Thoracic aorta (tissue), 2 donors: ENCODE data around the gene ATG2A. TPM values are rescaled to one million over a fixed set of nuclear protein-coding genes. Genes with fewer than 3 reads are reported as not detected.

Experiments used
- ATAC-seq: fragments of 150-250 bp; one replicate; pipeline ENCODE4 v1.8.0; 2017; ENCODE audit warnings: low read depth; ENCODE audit not compliant: insufficient number of reproducible peaks, low FRiP score
- DNase-seq: peaks from one replicate; pipeline ENCODE4 v3.0.0-alpha.2; 2020; ENCODE audit warnings: low spot score
- H3K27ac ChIP-seq, 2 donors: fragments of 200-600 bp; sonication (generic); 1 replicate in 1 of 2; 2 replicates in 1 of 2; pipeline ENCODE4 v1.5.1; 2016; ENCODE audit warnings: mild to moderate bottlenecking in 2 of 2, moderate library complexity in 2 of 2
- H3K27me3 ChIP-seq: fragments of 200-600 bp; sonication (generic); replicated peaks from 2 replicates; pipeline ENCODE4 v1.6.0; 2016; ENCODE audit warnings: mild to moderate bottlenecking; ENCODE audit not compliant: insufficient read depth
- H3K36me3 ChIP-seq: fragments of 200-600 bp; sonication (generic); one replicate; pipeline ENCODE4 v1.5.1; 2016
- H3K4me1 ChIP-seq, 2 donors: fragments of 200-600 bp; sonication (generic); 1 replicate in 1 of 2; 2 replicates in 1 of 2; pipeline versions ENCODE4 v1.5.1 to v1.6.0; 2016; ENCODE audit warnings: low read depth in 2 of 2, mild to moderate bottlenecking in 1 of 2; ENCODE audit not compliant: control insufficient read depth in 1 of 2
- H3K4me3 ChIP-seq: fragments of 200-600 bp; sonication (generic); 2 replicates; pipeline ENCODE4 v1.5.1; 2016; ENCODE audit warnings: mild to moderate bottlenecking
- H3K9me3 ChIP-seq: fragments of 200-600 bp; sonication (generic); 2 replicates; pipeline ENCODE4 v1.5.1; 2016
- total RNA-seq, 2 donors: library from RNA; depleted of rRNA; stranded (reverse); fragments of >200 nt; gene quantifications; one replicate each; pipeline versions ENCODE4 v1.1.0 to v1.2.3, GENCODE V29; 2016
- TF ChIP-seq, protein P1 (sequence below): fragments of 200-600 bp; sonication (generic); IDR thresholded peaks from one replicate; pipeline ENCODE4 v1.5.1; 2019; ENCODE audit warnings: antibody characterized with exemption

The ATG2A gene
- total RNA-seq, 2 donors from 2014 or later = 18.5 to 35.2 TPM

DNA sequence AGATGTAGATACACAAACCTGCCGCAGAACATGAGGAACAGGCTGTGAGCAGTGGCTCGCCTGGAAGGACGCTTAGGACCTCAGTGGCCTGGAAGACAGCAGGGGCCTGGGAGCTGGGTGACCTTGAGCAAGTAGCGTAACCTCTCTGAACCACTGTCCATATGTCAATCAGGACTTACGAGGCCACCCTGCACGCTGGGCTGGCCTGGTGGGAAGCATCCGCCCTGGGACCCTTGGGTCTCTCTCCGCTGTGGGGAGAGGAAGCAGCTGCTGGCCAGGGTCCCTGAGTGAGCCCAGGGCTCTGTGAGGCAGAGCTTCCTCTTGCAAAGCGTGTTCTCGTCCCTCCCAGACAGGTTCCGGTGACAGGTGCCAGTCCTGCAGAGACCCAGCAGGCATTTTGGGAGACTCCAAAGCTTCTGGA, 24.6 kb downstream of the ATG2A start:
- Histone ChIP-seq H3K27ac (no peak overlapping the region), H3K27me3 (no peaks in the 10 kb centered on the region), H3K36me3 (peaks cover 3% of the 10 kb centered on the region), H3K9me3 (no peaks in the 10 kb centered on the region), H3K4me3 (no peak overlapping the region), H3K4me1 (peaks cover 0 to 10% of the 10 kb centered on the region in 2 donors)
- DNase-seq = no peak
- TF ChIP-seq, protein P1, sequence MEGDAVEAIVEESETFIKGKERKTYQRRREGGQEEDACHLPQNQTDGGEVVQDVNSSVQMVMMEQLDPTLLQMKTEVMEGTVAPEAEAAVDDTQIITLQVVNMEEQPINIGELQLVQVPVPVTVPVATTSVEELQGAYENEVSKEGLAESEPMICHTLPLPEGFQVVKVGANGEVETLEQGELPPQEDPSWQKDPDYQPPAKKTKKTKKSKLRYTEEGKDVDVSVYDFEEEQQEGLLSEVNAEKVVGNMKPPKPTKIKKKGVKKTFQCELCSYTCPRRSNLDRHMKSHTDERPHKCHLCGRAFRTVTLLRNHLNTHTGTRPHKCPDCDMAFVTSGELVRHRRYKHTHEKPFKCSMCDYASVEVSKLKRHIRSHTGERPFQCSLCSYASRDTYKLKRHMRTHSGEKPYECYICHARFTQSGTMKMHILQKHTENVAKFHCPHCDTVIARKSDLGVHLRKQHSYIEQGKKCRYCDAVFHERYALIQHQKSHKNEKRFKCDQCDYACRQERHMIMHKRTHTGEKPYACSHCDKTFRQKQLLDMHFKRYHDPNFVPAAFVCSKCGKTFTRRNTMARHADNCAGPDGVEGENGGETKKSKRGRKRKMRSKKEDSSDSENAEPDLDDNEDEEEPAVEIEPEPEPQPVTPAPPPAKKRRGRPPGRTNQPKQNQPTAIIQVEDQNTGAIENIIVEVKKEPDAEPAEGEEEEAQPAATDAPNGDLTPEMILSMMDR = no peak
- ATAC-seq = no peak

DNA sequence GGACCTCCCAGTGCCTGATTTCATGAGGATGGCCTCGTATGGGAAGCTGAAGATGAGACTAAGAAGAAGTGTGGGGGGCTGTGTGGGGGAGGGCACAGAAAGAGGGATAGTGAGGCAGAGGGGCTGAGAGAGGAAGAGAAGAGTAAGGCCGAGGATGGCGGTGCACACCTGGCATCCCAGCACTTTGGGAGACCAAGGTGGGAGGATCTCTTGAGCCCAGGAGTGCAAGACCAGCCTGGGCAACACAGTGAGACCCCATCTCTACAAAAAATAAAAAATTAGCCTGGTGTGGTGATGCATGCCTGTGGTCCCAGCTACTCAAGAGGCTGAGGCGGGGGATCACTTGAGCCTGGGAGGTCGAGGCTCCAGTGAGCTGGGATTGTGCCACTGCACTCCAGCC, 25.1 kb downstream of the ATG2A start:
- TF ChIP-seq, protein P1 = no peak
- ATAC-seq (no peak), DNase-seq (no peak)
- no peak overlapping the region for H3K27ac ChIP-seq
- no peaks in the 10 kb centered on the region for H3K9me3 ChIP-seq
- H3K4me3 ChIP-seq = no peak overlapping the region
- peaks cover 0 to 11% of the 10 kb centered on the region in 2 donors for H3K4me1 ChIP-seq
- no peaks in the 10 kb centered on the region for H3K36me3 ChIP-seq
- no peaks in the 10 kb centered on the region for H3K27me3 ChIP-seq

DNA sequence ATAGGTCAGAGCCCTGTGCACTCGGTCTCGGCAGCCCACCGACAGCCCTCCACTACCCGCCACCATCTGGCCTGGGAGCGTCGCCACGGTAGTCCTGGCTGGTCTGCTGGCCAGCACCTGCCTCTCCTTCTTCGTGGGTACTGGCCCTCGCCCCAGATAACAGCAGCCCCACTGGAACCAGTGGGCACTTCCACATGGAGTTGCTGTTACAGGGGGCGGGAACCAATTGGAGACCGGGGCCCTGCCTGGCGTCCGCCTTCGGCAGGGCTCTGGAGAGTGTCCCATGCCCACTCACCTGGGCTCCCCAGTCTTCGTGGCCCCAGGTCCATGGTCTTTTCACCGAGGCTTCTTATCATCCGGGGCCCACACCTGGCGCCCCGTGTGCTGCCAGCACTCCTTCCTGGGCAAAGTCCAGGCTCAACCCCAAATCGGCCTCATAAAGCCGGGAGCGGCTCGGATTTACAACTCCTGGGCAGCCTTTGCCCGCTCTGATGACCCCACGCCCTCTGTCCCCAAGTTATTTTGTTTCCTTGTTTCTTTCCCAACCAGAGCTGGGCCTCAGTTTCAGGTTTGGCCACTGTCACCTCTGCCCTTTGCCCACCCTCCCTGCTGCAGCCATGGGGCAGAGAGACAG, 25.7 kb downstream of the ATG2A start:
- no peak for DNase-seq
- H3K9me3 ChIP-seq = no peaks in the 10 kb centered on the region
- H3K4me1 ChIP-seq = peaks cover 0 to 11% of the 10 kb centered on the region in 2 donors
- H3K4me3 ChIP-seq = no peak overlapping the region
- no peak for ATAC-seq
- H3K36me3 ChIP-seq = no peaks in the 10 kb centered on the region
- no peak overlapping the region for H3K27ac ChIP-seq
- TF ChIP-seq, protein P1 = no peak
- H3K27me3 ChIP-seq = no peaks in the 10 kb centered on the region

DNA sequence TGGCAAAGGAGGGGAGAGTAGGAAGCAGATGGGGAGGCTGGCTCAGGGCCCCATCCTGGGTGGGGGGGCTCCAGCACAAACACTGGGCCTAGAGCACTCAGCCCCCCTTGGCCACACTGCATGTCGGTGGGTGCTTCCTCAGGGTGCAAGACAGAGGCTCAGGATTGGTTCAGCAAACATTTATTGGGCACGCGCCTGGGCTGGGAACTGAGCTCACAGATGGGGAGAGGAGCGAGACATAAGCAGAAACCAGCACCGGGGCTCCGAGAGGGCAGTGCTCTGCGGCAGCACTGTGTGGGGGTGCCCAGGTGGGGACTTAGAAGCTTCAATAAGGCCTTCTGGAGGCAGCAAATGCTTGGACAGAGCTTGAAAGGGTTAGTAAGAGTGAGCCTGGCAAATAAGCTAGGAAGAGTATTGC, 26.5 kb downstream of the ATG2A start:
- Histone ChIP-seq H3K27ac (no peak overlapping the region), H3K36me3 (no peaks in the 10 kb centered on the region), H3K9me3 (no peaks in the 10 kb centered on the region), H3K4me3 (no peak overlapping the region), H3K27me3 (no peaks in the 10 kb centered on the region), H3K4me1 (peaks cover 0 to 11% of the 10 kb centered on the region in 2 donors)
- DNase-seq = no peak
- TF ChIP-seq, protein P1 = no peak
- ATAC-seq = no peak

DNA sequence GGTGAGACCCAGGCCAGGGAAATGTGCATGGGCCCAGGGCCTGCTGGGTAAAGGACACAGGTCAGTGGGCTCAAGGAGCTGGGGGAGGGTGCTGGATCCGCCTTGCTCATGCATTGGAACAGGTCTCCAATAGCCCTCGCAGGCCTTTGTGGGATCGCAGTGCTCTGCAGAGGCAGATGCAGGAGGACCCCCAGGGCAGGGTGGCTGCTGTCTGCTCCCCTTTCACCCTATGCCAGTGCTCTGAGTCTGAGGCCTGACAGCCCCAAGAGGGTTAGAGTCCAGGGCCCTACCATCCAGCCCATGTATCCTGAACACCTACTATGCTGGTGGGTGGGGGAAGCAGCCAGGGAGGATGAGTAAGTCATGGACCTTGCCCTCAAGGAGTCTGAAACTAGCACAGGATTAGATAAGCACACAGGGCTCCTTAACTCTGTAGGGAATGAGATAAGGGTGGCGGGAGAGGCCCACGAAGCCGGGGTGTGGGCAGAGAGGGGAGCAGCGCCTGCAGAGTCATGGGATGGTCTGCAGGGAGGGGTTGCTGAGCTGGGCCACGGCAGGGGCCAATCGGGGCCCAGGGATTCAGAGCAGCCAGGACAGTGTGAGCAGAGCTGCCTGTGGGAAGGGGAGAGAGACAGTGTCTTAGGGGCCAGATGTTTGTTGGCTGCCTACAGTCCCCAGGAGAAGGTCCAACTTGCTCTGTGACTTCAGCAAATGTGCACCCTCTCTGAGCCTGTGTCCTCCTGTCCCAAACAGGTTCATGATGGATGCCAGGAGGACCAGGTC, 28.1 kb downstream of the ATG2A start:
- Histone ChIP-seq H3K27me3 (no peaks in the 10 kb centered on the region), H3K27ac (no peak overlapping the region), H3K4me3 (no peak overlapping the region), H3K4me1 (peaks cover 0 to 11% of the 10 kb centered on the region in 2 donors), H3K36me3 (no peaks in the 10 kb centered on the region), H3K9me3 (no peaks in the 10 kb centered on the region)
- DNase-seq (no peak), ATAC-seq (no peak)
- TF ChIP-seq, protein P1 = no peak
